ELR (cell line): Measurements from ENCODE around the gene MCTP1.

ENCODE experiments used
- DNase-seq: peaks from one replicate; pipeline ENCODE4 v3.0.0-alpha.2; 2015; ENCODE audit warnings: low read depth

The MCTP1 gene

DNA sequence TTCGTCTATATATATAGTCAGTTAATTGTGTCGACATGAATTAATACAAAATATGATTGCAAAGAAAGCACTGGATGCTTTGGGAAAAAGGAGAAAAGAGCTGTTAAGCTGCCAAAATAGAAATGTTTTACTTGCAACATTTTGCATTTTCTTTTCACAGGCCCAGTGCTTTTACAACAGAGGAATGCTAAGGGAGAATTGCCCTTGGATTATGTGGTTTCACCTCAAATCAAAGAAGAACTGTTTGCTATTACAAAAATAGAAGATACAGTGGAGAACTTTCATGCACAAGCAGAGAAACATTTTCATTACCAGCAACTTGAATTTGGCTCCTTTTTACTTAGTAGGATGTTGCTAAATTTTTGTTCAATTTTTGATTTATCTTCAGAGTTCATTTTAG, 590.2 kb downstream of the MCTP1 start:
- DNase-seq, result no peak

DNA sequence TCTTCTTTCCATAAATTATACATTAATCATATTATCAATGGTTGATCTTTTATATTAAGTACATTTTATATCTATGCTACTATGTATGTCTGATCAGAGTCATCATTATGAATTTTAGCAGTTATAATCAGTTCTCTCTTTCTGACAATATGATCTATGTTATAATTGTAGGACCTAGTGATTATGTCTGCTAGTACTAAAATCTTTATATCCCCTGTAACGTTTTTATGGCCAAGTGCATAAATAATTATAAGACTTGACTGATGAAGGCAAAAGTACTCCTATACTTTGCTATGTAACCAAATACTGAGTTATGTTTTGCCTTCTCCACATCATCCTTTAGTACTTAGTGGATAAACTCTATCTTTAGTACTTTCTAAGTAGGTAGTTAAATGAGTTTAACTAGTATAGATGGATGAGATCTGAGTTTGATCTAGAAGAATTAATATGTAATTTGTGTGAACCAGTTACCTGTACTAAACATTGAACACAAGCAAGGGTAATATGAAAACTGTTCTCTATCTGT, 591.0 kb downstream of the MCTP1 start:
- DNase-seq, result no peak

DNA sequence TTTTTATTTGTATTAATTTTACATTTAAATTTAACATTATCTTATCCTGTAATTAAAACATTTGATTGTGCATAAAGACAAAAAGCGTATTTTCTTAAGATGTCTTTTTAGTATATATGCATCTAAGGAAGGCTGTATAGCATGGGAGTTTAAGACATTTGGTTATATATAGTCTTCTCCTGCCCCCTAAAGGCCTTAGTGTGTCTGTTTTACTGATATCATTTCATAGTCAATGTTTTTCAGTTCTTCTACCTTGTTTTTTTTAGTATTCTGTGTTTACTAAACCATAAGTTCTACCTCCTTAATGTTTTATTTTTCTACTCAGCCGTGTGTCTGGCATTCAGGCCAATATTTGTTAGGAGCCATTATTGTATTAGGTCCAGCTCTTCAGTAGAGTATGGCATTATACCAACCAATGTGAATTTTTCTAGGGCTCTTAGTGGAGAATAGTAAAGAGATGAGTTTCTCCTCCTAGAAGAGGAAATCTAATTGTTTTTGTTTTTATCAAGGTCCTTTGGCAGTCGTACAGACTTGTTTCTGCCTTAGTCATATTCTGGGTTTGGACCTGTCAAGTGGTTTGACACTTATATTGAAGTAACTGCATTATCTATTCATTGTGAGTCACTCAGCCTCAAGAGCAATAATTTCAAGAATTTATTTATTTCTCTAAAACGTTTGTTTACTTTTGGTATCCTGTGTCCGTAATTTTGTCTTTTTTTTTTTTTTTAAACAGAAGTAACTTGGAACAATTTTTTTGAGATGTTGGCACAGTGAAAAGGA, 591.7 kb downstream of the MCTP1 start:
- peak; percentile 95 for DNase-seq

DNA sequence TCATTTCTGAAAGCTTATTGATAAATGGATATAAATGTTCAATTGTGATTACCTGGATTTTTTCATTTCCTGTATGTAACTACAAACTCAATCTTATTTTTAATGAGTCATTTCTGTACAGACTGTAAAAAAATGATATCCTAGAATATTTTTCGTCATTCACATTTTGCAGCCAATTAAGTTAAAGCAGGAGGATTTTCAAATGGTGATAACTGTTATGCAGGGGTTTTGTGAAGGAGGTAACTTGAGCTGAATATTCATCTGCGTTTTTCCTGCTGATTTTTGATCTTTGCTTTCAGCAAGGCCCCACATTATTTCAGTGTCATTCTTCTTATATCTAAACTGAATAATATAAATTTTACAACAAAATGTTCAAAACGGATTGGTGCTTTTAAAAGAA, 592.3 kb downstream of the MCTP1 start:
- peak; percentile 15 for DNase-seq

DNA sequence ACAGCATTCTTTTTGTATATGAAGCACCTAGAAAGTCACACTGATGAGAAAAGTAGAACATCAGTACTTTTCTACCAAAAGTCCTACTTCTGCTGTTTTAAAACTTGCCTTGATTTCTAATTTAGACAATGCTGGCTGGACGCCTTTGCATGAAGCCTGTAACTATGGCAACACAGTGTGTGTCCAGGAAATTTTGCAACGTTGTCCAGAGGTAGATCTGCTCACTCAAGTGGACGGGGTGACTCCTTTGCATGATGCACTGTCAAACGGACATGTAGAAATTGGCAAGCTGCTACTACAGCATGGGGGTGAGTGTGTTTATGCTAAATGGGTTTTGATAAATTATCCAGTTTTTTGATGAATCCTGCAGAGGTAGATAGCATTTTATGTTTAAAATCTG, 592.9 kb downstream of the MCTP1 start:
- peak; percentile 74 for DNase-seq

DNA sequence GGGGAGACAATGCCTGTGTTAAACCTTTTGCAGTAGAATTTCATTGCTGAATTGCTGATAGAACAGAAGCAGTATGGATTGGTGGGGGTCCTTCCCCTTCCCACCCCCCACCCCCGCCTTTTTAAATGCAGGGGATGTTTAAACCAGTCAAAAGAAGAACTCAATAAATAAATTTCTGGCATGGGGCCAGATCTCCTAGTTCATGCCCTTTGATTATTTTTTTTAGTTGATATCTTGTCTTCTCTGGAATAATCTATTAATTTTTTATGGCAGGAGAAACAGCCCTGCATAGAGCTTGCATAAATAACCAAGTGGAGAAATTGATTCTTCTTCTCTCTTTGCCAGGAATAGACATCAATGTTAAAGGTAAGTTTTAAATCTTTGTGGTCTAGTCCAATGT, 593.6 kb downstream of the MCTP1 start:
- no peak for DNase-seq

DNA sequence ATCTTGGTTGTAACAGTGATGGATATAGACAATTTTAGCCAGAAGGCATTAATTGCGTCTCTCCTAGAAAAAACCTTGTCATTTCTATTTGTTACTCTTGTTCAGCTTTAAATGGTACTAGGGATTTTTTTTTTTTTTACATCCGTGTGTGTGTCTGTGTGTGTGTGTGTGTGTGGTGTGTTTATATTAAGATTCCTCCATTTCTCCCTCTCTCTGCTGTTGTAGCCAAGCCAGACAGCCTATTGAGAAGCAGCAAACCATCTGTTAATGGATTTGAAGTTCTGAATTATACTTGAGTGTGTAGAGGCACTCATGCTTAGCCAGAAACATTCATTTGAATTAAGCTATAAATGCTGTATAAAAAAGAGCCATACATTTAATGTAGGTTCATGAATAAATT, 594.1 kb downstream of the MCTP1 start:
- DNase-seq, result no peak

DNA sequence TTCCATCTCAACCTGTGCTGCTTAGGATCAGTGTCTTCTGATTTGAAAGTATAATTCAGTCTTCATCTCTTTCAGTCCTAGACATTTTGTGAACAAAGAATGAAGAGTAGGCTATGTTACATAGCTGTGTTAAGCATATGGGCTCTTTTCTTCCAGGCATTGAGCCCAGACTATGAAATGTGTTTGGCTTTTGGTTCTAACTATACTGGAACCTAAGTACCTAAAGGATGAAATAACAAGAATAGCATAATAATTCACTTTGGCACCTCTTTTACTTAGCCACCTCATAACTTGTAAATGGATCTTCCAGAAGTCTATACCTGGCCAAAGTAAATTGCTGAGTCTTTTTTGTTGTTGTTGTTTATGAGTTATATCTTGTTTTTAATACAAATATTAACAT, 595.0 kb downstream of the MCTP1 start:
- no peak for DNase-seq

DNA sequence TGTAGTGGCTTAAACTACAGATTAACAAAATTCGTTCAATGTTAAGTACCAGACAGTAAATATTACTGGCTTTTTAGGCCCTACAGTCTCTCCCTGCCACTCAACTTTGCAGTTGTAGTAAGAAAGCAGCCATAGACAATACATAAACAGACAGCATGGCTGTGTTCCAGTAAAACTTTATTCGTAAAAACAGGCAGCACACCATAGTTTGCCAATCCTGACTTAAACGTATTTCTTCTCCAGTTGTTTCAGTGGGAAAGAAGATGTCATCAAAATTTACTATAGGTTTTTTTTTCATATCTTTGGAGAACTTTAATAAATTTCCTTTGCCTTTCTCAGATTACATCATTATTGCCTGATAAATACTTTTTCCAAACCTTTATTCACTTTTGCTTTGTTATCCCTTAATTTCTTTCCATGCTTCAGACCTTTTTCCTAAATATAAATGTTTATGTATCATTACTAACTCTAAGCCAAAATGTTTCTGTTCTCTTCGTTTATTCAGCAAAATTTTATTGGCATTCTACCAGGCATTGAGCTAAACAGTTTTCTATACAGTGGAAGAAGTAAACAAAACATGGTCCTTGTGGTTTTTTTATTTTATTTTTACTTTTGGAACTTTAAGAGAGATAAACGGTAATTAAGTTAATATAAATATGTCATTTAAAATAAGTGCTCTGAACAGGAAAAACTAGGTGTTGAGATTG, 601.9 kb downstream of the MCTP1 start:
- DNase-seq, result no peak

DNA sequence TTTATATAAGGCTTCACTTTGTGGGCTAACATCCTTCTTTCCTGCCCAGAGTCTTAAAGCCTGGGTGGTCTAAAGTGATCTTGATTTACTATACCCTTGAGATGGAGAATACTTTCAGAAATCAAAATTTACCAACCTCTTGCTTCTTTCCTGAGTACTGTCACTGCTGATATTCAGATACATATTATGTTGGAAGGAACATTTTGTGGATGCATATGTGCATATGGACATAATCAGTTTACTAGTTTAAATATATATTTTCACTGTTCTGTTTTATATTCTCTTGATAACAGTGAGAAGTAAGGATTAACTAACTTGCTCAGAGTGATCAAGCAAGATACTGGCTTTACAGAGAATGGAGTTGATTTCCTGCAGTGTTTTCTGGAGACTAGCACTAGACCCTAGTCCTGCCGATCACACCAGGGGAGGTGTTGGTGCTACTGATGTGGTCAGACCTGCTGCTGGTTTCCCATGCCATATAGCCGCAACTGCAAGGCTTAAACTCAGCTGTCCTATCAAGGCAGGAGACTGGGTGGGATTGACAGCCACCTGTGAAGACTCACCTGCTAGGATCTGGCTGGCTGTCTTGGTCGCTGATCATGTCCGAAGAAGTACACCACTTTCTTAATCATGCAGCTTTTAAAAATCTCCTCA, 608.8 kb downstream of the MCTP1 start:
- no peak for DNase-seq

DNA sequence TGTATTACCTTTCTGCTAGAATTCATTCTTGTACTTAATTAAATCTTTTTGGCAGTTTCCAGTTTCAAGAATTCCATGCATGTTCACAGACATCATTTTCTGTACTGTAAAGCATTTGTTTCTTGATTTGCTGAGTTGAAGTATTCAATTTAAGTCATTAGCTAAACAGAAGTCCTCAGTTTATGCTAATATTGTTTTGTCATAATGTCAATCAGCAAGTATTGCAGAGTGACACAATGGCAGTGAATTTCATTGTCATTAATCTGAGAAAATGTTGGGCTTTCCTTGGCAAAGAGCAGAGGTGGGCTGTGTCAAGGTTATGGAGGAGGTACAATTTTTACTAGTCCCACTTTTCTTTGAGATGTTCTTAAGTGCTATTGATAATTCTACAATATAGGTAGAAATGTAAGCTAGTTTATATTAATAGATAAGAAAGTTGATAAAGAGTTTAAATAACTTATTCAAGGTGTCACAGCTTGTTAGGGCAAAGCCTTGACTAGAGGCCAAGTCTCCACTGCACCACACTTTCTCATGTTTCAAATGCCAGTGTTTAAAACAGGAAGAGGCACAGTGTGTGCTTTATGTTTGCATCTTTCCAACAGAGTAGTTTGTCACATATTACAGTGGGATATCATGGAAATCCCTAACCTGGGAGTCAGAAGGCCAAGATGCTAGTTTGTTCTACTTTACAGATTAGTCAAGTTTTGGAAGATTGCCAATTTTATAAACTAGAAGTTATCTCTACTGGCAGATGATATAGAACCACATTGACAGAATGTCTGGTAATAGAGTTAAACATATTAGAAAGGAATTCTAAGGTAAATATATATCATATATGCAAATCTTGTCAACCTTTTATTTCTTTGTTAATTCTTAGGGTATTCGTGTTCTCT, 610.2 kb downstream of the MCTP1 start:
- peak; percentile 58 for DNase-seq

DNA sequence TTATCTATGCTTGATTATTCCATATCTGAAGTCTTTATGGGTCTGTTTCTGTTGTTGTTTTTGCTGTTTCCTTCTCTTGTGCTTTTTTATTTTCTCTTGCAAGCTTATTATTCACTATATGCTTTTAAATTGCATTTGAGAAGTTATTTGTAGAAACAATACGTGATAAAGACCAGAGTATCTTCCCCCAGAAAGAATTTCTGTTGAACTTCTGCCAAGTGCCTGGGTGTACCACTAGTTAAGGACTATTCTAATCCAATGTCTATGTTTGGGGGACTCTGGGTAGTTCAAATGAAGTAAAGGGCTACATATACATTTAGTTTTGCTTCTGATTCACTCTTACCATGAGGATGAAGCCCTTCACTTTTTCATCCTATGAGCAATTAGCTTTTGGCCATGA, 612.1 kb downstream of the MCTP1 start:
- DNase-seq, result no peak

DNA sequence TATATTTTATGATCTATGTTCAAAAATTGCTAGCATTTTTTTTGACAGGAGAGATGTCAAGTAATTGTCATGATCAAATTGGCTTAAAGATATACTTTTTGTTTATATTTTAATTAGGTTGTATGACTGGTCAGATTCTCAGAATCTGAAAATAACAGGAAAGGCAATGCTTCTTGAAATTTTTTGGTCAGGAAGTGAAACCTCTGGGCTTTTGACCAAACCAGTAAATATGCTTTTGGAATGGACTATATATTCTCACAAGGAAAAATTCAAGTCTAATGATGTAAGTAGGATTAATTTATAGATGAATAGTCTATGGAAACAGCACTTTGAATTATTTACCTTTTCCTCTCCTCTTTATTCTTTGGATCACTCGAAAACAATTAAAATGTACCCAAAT, 614.2 kb downstream of the MCTP1 start:
- no peak for DNase-seq

DNA sequence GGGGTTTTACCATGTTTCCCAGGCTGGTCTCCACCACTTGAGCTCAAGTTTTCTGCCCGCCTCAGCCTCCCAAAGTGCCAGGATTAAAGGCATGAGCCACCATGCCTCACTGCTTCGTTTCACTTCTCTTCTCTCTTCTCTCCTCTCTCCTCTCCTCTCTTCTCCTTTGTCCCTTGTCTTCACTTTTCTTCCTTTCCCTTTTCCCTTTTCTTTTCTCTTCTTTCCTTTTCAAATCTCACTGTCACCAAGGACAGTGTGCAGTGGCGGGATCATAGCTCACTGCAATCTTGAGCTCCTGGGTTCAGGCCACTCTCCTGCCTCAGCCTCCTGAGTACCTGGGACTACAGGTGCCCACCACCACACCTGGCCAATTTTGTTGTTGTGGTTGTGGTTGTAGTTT, 617.0 kb downstream of the MCTP1 start:
- DNase-seq, result no peak

DNA sequence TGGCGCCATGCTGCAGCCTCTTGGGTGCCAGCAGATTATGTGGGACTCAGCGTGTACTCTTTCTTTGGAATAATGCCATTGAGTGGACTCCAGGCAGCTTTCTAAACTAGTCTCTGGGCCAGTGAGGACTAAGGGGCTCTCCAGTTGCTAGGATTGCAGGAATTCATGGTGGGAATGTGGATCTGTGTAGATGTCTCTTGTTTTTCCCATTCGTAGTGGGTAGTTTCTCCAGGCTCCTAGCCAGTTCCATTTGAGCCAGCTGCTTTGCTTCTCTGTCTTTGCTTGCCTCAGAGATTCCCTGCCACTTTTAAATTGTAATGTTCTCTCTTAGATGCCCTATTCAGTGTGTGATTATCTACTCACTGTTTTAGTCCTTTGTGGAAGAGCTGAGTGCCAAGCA, 623.8 kb downstream of the MCTP1 start:
- DNase-seq, result no peak

DNA sequence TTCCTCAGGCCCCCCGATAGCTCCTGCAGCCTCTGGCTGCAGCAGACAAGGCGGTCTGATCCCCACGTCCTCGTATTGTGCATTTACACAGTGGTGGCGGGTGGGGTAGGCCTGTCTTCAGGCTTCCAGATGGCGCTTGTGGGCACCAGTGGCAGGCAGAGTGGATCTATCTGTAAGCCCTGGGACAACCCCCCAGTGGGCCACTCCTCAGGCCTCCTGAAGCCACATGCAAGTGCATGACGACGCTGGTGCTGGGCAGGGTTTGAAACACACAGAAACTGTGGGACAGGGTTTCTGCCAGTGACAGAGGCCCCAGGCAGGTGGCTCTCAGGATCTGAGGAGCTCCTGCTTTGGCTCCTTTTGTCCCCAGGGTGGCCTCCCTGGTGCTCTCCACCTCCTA, 624.4 kb downstream of the MCTP1 start:
- no peak for DNase-seq

DNA sequence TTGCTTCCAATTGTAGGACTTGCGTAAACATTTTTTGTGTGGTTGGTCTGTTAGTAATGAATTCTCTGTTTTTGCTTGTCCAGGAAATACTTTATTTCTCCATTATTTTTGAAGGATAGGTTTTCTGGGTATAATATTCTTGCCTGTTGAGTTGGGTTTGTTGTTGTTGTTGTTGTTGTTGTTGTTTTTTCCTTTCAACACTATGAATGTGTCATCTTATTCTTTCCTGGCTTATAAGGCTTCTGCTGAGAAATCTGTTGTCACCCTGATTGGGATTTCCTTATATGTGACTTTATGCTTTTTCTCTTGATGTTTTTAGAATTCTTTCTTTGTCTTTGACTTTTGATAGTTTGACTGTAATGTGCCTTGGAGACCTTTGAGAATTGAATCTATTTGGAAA, 626.6 kb downstream of the MCTP1 start:
- DNase-seq, result no peak
